ENCODE measurements around the gene SLC9A1. TPM values are rescaled to one million over a fixed set of nuclear protein-coding genes. Genes with fewer than 3 reads are reported as not detected.
A peak's percentile ranks its signal among the peaks of the same experiment; 100 is the strongest.

SLC9A1 gene
- polyA plus RNA-seq, 1 donor (not counting 4 experiments of a cell fraction or from before 2014, with no cell fraction given), result 12.4 TPM

DNA sequence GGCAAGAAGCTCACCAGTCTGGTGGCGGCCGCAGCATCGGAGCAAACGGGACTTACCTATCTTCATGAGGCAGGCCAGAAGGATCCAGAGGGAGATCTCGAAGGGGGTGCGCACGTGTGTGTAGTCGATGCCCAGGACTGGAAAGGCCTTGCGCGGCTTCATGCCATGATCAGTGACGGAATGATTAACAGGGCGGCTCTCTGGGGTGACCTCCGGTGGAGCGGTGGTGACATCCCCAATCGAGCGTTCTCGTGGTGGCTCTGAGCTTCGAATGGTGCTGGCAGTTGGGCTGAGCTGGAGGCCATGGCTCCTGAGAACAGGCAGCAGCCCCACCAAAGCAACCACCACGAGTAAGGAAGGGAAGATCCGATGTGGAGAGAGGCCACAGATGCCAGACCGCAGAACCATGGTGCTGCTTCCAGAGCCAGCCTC is 982 bp downstream of the SLC9A1 start:
- no peak for DNase-seq (ENCODE audit: low read depth, low spot score)
- peak overlapping the region; percentile 99 for H3K4me2 ChIP-seq (ENCODE audit: control insufficient read depth, extremely low read depth, insufficient read depth, low read depth, low read length)
- dilution Hi-C loops (cut with MboI; ENCODE audit: extremely low pct_ligation_motif_present, low sequenced_read_pairs), result no loop called here
- TF ChIP-seq, protein P1, sequence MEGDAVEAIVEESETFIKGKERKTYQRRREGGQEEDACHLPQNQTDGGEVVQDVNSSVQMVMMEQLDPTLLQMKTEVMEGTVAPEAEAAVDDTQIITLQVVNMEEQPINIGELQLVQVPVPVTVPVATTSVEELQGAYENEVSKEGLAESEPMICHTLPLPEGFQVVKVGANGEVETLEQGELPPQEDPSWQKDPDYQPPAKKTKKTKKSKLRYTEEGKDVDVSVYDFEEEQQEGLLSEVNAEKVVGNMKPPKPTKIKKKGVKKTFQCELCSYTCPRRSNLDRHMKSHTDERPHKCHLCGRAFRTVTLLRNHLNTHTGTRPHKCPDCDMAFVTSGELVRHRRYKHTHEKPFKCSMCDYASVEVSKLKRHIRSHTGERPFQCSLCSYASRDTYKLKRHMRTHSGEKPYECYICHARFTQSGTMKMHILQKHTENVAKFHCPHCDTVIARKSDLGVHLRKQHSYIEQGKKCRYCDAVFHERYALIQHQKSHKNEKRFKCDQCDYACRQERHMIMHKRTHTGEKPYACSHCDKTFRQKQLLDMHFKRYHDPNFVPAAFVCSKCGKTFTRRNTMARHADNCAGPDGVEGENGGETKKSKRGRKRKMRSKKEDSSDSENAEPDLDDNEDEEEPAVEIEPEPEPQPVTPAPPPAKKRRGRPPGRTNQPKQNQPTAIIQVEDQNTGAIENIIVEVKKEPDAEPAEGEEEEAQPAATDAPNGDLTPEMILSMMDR (optimal IDR thresholded peaks at IDR 0.05 in 1 of 3, IDR thresholded peaks at IDR 0.05 in 1 of 3, conservative IDR thresholded peaks at IDR 0.05 in 1 of 3; ENCODE audit: extremely low read depth in 1 of 3, insufficient read depth in 2 of 3, low read length in 3 of 3), result no peak
- TF ChIP-seq EZH2 (IDR thresholded peaks at IDR 0.05; ENCODE audit: low read length), result no peak
- peak overlapping the region; percentile 91 for H3K9ac ChIP-seq (ENCODE audit: control insufficient read depth, extremely low read depth, insufficient read depth, low read length)
- H3K9me1 ChIP-seq (ENCODE audit: control insufficient read depth, extremely low read depth, insufficient read depth, low read length), result peaks cover 11% of the 10 kb centered on the region
- peaks cover 32% of the 10 kb centered on the region for H3K4me1 ChIP-seq (ENCODE audit: control insufficient read depth, extremely low read depth, insufficient read depth, low read length)
- H3K79me2 ChIP-seq (ENCODE audit: control insufficient read depth, insufficient read depth, low read length), result peaks cover 57% of the 10 kb centered on the region
- H2AFZ ChIP-seq (ENCODE audit: control insufficient read depth, low read length), result no peak overlapping the region
- peak overlapping the region; percentile 96 for H3K27ac ChIP-seq (ENCODE audit: control insufficient read depth, insufficient read depth, low read length)
- FAIRE-seq, result no peak
- H3K27me3 ChIP-seq (ENCODE audit: control insufficient read depth, extremely low read depth, insufficient read depth, low read length), result no peaks in the 10 kb centered on the region
- no peaks in the 10 kb centered on the region for H3K9me3 ChIP-seq (ENCODE audit: control insufficient read depth, low read depth, low read length)
- H3K4me3 ChIP-seq (ENCODE audit: control insufficient read depth in 2 of 3, extremely low read depth in 1 of 3, insufficient read depth in 2 of 3, low read depth in 1 of 3, low read length in 3 of 3), result peak overlapping the region; percentile 63 to 94 (median 65)
- peaks cover 4% of the 10 kb centered on the region for H4K20me1 ChIP-seq (ENCODE audit: control insufficient read depth, extremely low read depth, insufficient read depth, low read length)
- peaks cover 5 to 15% of the 10 kb centered on the region in 2 experiments for H3K36me3 ChIP-seq (ENCODE audit: control insufficient read depth in 2 of 2, extremely low read depth in 1 of 2, insufficient read depth in 2 of 2, low read length in 2 of 2)

DNA sequence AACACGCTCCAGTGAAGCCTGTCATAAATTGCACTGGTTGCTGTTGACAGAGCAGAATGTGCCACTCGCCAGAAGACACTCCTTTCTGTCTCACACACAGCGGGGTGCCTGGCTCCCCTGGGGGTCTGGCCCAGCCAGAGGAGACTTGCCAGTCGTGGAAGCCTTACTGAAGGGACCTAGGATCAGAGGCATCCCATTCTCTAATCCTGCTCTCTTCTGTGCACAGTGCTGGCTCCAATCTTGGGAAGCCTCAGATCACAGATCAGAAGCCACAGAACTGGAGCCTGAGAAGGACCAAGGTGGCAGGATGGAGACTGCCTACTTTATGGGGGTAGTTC is 1.4 kb downstream of the SLC9A1 start:
- H3K27me3 ChIP-seq (ENCODE audit: control insufficient read depth, extremely low read depth, insufficient read depth, low read length), result no peaks in the 10 kb centered on the region
- dilution Hi-C loops (cut with MboI; ENCODE audit: extremely low pct_ligation_motif_present, low sequenced_read_pairs), result no loop called here
- peaks cover 7 to 15% of the 10 kb centered on the region in 2 experiments for H3K36me3 ChIP-seq (ENCODE audit: control insufficient read depth in 2 of 2, extremely low read depth in 1 of 2, insufficient read depth in 2 of 2, low read length in 2 of 2)
- FAIRE-seq, result no peak
- H3K4me2 ChIP-seq (ENCODE audit: control insufficient read depth, extremely low read depth, insufficient read depth, low read depth, low read length), result peak overlapping the region; percentile 99
- H3K9me3 ChIP-seq (ENCODE audit: control insufficient read depth, low read depth, low read length), result no peaks in the 10 kb centered on the region
- peaks cover 11% of the 10 kb centered on the region for H3K9me1 ChIP-seq (ENCODE audit: control insufficient read depth, extremely low read depth, insufficient read depth, low read length)
- H3K4me3 ChIP-seq (ENCODE audit: control insufficient read depth in 2 of 3, extremely low read depth in 1 of 3, insufficient read depth in 2 of 3, low read depth in 1 of 3, low read length in 3 of 3), result peak overlapping the region; percentile 63 to 94 (median 65)
- H3K27ac ChIP-seq (ENCODE audit: control insufficient read depth, insufficient read depth, low read length), result peak overlapping the region; percentile 96
- no peak for DNase-seq (ENCODE audit: low read depth, low spot score)
- TF ChIP-seq, protein P1 (optimal IDR thresholded peaks at IDR 0.05 in 1 of 3, IDR thresholded peaks at IDR 0.05 in 1 of 3, conservative IDR thresholded peaks at IDR 0.05 in 1 of 3; ENCODE audit: extremely low read depth in 1 of 3, insufficient read depth in 2 of 3, low read length in 3 of 3), result no peak
- no peak for TF ChIP-seq EZH2 (IDR thresholded peaks at IDR 0.05; ENCODE audit: low read length)
- peaks cover 8% of the 10 kb centered on the region for H4K20me1 ChIP-seq (ENCODE audit: control insufficient read depth, extremely low read depth, insufficient read depth, low read length)
- H2AFZ ChIP-seq (ENCODE audit: control insufficient read depth, low read length), result no peak overlapping the region
- peak overlapping the region; percentile 91 for H3K9ac ChIP-seq (ENCODE audit: control insufficient read depth, extremely low read depth, insufficient read depth, low read length)
- peaks cover 32% of the 10 kb centered on the region for H3K4me1 ChIP-seq (ENCODE audit: control insufficient read depth, extremely low read depth, insufficient read depth, low read length)
- peaks cover 61% of the 10 kb centered on the region for H3K79me2 ChIP-seq (ENCODE audit: control insufficient read depth, insufficient read depth, low read length)

Data from keratinocyte (primary cell).